Hepatocyte (in vitro differentiated cells): ENCODE results near the gene SIGLEC7. TPM values are rescaled to one million over a fixed set of nuclear protein-coding genes. Genes with fewer than 3 reads are reported as not detected.
A peak's percentile ranks its signal among the peaks of the same experiment; 100 is the strongest.

Source experiments
- DNase-seq: peaks from one replicate; pipeline ENCODE4 v3.0.0-alpha.2; 2016; ENCODE audit warnings: low spot score
- H2AFZ ChIP-seq: fragments of 200-600 bp; sonication (generic); 2 replicates; pipeline ENCODE4 v1.6.0; 2016; ENCODE audit warnings: antibody characterized with exemption, mild to moderate bottlenecking
- H3K27ac ChIP-seq: fragments of 200-600 bp; sonication (generic); 2 replicates; pipeline ENCODE4 v1.5.1; 2016; ENCODE audit warnings: mild to moderate bottlenecking
- H3K27me3 ChIP-seq: fragments of 200-600 bp; sonication (generic); 2 replicates; pipeline ENCODE4 v1.6.1; 2016
- H3K36me3 ChIP-seq: fragments of 200-600 bp; sonication (generic); replicated peaks from 2 replicates; pipeline ENCODE4 v1.5.1; 2016; ENCODE audit warnings: low read depth; ENCODE audit not compliant: insufficient read depth
- H3K4me1 ChIP-seq: fragments of 200-600 bp; sonication (generic); 2 replicates; pipeline ENCODE4 v1.5.1; 2016; ENCODE audit warnings: mild to moderate bottlenecking, moderate library complexity; ENCODE audit not compliant: insufficient read depth
- H3K4me2 ChIP-seq: fragments of 200-600 bp; sonication (generic); 2 replicates; pipeline ENCODE4 v1.6.0; 2016
- H3K4me3 ChIP-seq: fragments of 200-600 bp; sonication (generic); 2 replicates; pipeline ENCODE4 v1.5.1; 2016; ENCODE audit warnings: mild to moderate bottlenecking
- H3K79me2 ChIP-seq: fragments of 200-600 bp; sonication (generic); 2 replicates; pipeline ENCODE4 v1.6.0; 2017; ENCODE audit warnings: mild to moderate bottlenecking
- H3K9me2 ChIP-seq: fragments of 200-600 bp; sonication (generic); replicated peaks from 2 replicates; pipeline ENCODE4 v1.6.0; 2017; ENCODE audit warnings: mild to moderate bottlenecking; ENCODE audit not compliant: insufficient read depth
- H3K9me3 ChIP-seq: fragments of 200-600 bp; sonication (generic); 2 replicates; pipeline ENCODE4 v1.5.1; 2016; ENCODE audit warnings: low read depth, mild to moderate bottlenecking
- H4K20me1 ChIP-seq: fragments of 200-600 bp; sonication (generic); 2 replicates; pipeline ENCODE4 v1.6.0; 2016; ENCODE audit warnings: mild to moderate bottlenecking; ENCODE audit not compliant: insufficient read depth, poor library complexity, severe bottlenecking
- EZH2 ChIP-seq: fragments of 200-600 bp; sonication (generic); IDR thresholded peaks from 2 replicates; pipeline ENCODE4 v1.6.1; 2016; ENCODE audit warnings: antibody characterized with exemption, mild to moderate bottlenecking, borderline replicate concordance
- EZH2phosphoT487 ChIP-seq: fragments of 200-600 bp; sonication (generic); IDR thresholded peaks from one replicate; pipeline ENCODE4 v1.6.1; 2018; ENCODE audit warnings: antibody characterized with exemption, mild to moderate bottlenecking, low read depth, moderate library complexity; ENCODE audit not compliant: unreplicated experiment, severe bottlenecking
- WGBS: methylation state at CpG from one replicate; pipeline ENCODE4 v1.1.6; 2016; ENCODE audit warnings: low lambda C conversion rate; ENCODE audit errors: missing lambda C conversion rate; 5-methylcytosine and 5-hydroxymethylcytosine counted together
- polyA plus RNA-seq: library from polyadenylated mRNA; unstranded; fragments of >200 nt; fragmentation: Nextera tagmentation; extraction: Ambion mirVana; gene quantifications from 2 replicates; pipeline ENCODE4 v1.2.1, GENCODE V29; 2016
- total RNA-seq: library from RNA; depleted of rRNA; stranded (reverse); fragments of >200 nt; gene quantifications from 2 replicates; pipeline ENCODE4 v1.2.3, GENCODE V29; 2014
- TF ChIP-seq, protein P1 (sequence below): fragments of 200-600 bp; sonication (generic); IDR thresholded peaks from 2 replicates; pipeline ENCODE4 v1.5.1; 2016; ENCODE audit warnings: antibody characterized with exemption, mild to moderate bottlenecking; ENCODE audit not compliant: poor library complexity

SIGLEC7 gene
- total and polyA plus RNA-seq, 2 experiments from 2014 or later = 0.24 to 0.53 TPM

DNA sequence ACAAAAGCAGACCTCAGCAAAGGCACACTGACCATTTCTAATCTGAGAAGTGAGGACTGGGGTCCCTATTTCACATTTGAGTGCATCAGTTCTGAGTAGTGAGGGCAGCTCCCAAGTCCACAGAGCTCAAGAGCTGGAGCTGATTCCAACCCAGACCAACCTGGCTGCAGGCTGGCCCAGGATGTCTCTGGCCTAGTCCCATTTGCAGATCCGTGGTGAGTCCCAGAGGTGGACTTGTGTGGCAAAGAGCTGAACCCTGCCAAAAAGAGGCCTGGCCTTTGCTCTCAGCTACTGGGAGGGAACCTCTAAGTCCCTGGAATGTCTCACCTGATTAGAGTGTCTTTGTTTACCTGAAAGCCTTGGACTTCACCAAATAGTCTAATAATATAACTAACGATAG is 14.6 kb downstream of the SIGLEC7 start:
- Histone ChIP-seq H4K20me1 (no peaks in the 10 kb centered on the region), H2AFZ (no peak overlapping the region), H3K4me2 (no peak overlapping the region), H3K36me3 (no peaks in the 10 kb centered on the region), H3K9me3 (no peaks in the 10 kb centered on the region), H3K9me2 (no peaks in the 10 kb centered on the region), H3K4me3 (no peak overlapping the region), H3K4me1 (peaks cover 11% of the 10 kb centered on the region), H3K27me3 (peaks cover 3% of the 10 kb centered on the region), H3K79me2 (no peaks in the 10 kb centered on the region), H3K27ac (peak overlapping the region; percentile 24)
- DNase-seq = peak; percentile 17
- WGBS = 33% methylated on average over 2 of the region's 2 CpGs
- TF ChIP-seq, protein P1, sequence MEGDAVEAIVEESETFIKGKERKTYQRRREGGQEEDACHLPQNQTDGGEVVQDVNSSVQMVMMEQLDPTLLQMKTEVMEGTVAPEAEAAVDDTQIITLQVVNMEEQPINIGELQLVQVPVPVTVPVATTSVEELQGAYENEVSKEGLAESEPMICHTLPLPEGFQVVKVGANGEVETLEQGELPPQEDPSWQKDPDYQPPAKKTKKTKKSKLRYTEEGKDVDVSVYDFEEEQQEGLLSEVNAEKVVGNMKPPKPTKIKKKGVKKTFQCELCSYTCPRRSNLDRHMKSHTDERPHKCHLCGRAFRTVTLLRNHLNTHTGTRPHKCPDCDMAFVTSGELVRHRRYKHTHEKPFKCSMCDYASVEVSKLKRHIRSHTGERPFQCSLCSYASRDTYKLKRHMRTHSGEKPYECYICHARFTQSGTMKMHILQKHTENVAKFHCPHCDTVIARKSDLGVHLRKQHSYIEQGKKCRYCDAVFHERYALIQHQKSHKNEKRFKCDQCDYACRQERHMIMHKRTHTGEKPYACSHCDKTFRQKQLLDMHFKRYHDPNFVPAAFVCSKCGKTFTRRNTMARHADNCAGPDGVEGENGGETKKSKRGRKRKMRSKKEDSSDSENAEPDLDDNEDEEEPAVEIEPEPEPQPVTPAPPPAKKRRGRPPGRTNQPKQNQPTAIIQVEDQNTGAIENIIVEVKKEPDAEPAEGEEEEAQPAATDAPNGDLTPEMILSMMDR = no peak
- TF ChIP-seq EZH2 (no peak), EZH2phosphoT487 (no peak)

DNA sequence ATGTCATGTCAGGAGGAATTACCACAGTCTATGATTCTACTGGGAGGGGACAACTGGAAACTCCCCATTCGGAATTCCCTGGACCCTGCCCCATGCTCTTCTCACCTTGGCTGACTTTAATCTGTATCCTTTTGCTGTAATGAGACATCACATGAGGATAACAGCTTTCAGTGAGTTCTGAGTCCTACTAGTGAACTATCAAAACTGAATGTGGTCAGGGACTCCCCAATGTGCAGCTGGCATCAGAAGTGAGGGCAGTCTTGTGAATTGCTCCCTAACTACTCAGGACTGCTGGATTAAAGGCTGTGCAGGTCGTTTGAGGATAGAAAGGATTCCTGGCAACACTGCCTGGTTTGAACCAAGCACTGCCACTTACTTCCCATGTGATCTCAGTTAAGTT is 15.2 kb downstream of the SIGLEC7 start:
- 55% methylated on average over 2 of the region's 2 CpGs for WGBS
- H3K4me3 ChIP-seq = no peak overlapping the region
- TF ChIP-seq EZH2phosphoT487 (no peak), EZH2 (no peak)
- TF ChIP-seq, protein P1 = no peak
- H2AFZ ChIP-seq = no peak overlapping the region
- peak overlapping the region; percentile 40 for H3K27ac ChIP-seq
- H3K4me1 ChIP-seq = peaks cover 11% of the 10 kb centered on the region
- H3K9me2 ChIP-seq = no peaks in the 10 kb centered on the region
- no peak for DNase-seq
- H3K79me2 ChIP-seq = no peaks in the 10 kb centered on the region
- H3K4me2 ChIP-seq = no peak overlapping the region
- no peaks in the 10 kb centered on the region for H4K20me1 ChIP-seq
- H3K36me3 ChIP-seq = no peaks in the 10 kb centered on the region
- H3K9me3 ChIP-seq = no peaks in the 10 kb centered on the region
- H3K27me3 ChIP-seq = peaks cover 3% of the 10 kb centered on the region

DNA sequence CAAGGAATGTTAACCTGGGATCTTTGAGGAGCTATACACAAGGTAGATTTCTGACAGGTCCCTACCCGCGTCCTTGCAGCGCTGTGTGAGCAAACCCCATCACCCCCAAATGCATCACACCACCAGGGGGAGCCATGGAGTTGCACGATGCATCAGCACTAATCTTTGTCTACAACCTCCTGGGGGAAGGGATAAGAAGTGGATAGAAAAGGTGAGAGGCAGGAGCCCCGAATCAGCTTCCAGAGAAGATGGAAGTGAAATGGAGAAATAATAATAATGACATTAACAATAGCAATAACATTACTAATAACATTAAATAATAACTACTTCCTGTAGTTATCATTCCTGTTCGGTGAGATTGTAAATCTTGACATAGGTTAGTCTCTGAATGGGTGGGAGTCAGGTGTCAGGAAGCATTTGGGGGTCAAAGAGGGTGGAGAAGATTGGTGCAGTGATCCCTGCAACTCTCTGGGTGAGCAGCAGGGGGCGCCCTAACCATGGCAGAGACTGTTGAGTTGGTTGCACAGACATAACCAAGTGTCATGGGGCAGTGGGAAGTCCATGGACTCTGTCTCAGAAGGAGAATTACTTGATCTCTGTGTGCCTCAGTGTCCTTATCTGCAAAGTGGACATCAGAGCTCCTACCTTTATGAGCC is 16.5 kb downstream of the SIGLEC7 start:
- peaks cover 3% of the 10 kb centered on the region for H3K27me3 ChIP-seq
- no peaks in the 10 kb centered on the region for H3K9me2 ChIP-seq
- no peak overlapping the region for H2AFZ ChIP-seq
- H3K9me3 ChIP-seq = no peaks in the 10 kb centered on the region
- TF ChIP-seq, protein P1 = peak; percentile 33
- no peak for TF ChIP-seq EZH2
- TF ChIP-seq EZH2phosphoT487 = no peak
- DNase-seq = peak; percentile 47
- no peaks in the 10 kb centered on the region for H4K20me1 ChIP-seq
- no peak overlapping the region for H3K27ac ChIP-seq
- H3K36me3 ChIP-seq = no peaks in the 10 kb centered on the region
- H3K79me2 ChIP-seq = no peaks in the 10 kb centered on the region
- H3K4me2 ChIP-seq = no peak overlapping the region
- H3K4me3 ChIP-seq = no peak overlapping the region
- peaks cover 11% of the 10 kb centered on the region for H3K4me1 ChIP-seq
- WGBS = 46% methylated on average over 7 of the region's 7 CpGs
